ENCODE results near the gene ENKD1.
A peak's percentile ranks its signal among the peaks of the same experiment; 100 is the strongest.
"Not testable (repeated sequence)": the region's sequence is repeated elsewhere in the genome, so short reads cannot be mapped to it uniquely, and the experiment has no call there.

The ENKD1 gene

GRCh38 chr16:67666559-67667452, at the start of gene ENKD1, which contains the start of gene C16orf86:
Gene ENKD1, minus strand, starts transcription at chr16:67666750. Its CDS starts 308 bp downstream, at chr16:67666442.
Gene C16orf86, plus strand, starts transcription at chr16:67666814. Its CDS starts 157 bp downstream, at chr16:67666971.
- DNase-seq, result peak; percentile 87

- DNase-seq, result no peak
Observed at GRCh38 chr16:67716097-67716496, 49.5 kb upstream of the ENKD1 start.

GRCh38 chr16:67714522-67714921, 48.0 kb upstream of the ENKD1 start:
- DNase-seq, result no peak

- DNase-seq, result no peak
Observed at GRCh38 chr16:67713647-67714273, 47.2 kb upstream of the ENKD1 start.

GRCh38 chr16:67710607-67711006, 44.1 kb upstream of the ENKD1 start:
- no peak for DNase-seq

GRCh38 chr16:67709050-67709449, 42.5 kb upstream of the ENKD1 start:
- DNase-seq, result no peak

- DNase-seq, result no peak
Observed at GRCh38 chr16:67708368-67708771, 41.8 kb upstream of the ENKD1 start.

- DNase-seq, result no peak
Observed at GRCh38 chr16:67707790-67708189, 41.2 kb upstream of the ENKD1 start.

- no peak for DNase-seq
Observed at GRCh38 chr16:67707210-67707609, 40.7 kb upstream of the ENKD1 start.

- DNase-seq, result no peak
Observed at GRCh38 chr16:67704110-67704509, 37.6 kb upstream of the ENKD1 start.

- DNase-seq, result peak; percentile 7
Observed at GRCh38 chr16:67703626-67704025, 37.1 kb upstream of the ENKD1 start.

- DNase-seq, result no peak
Observed at GRCh38 chr16:67702130-67702529, 35.6 kb upstream of the ENKD1 start.

- DNase-seq, result no peak
Observed at GRCh38 chr16:67701420-67701819, 34.9 kb upstream of the ENKD1 start.

GRCh38 chr16:67699265-67699664, 32.7 kb upstream of the ENKD1 start:
- DNase-seq, result no peak

- DNase-seq, result no peak
Observed at GRCh38 chr16:67697422-67698185, 31.1 kb upstream of the ENKD1 start.

GRCh38 chr16:67694611-67695010, 28.1 kb upstream of the ENKD1 start:
- DNase-seq, result no peak

- DNase-seq, result not testable (repeated sequence)
Observed at GRCh38 chr16:67693517-67694285, 27.2 kb upstream of the ENKD1 start.

GRCh38 chr16:67685388-67686112, 19.0 kb upstream of the ENKD1 start:
- DNase-seq, result no peak

GRCh38 chr16:67683767-67684166, 17.2 kb upstream of the ENKD1 start:
- no peak for DNase-seq

GRCh38 chr16:67679935-67680897, 13.7 kb upstream of the ENKD1 start:
- no peak for DNase-seq
